Activated effector memory CD4-positive, alpha-beta T cell treated with Interleukin-2 at 50 U/mL for 16 hours (primary cell): ENCODE results near the gene HIF1A.
"Not testable (repeated sequence)": the region's sequence is repeated elsewhere in the genome, so short reads cannot be mapped to it uniquely, and the experiment has no call there.

ENCODE experiments used
- DNase-seq: peaks from one replicate; pipeline ENCODE4 v3.0.0-alpha.2; 2020

The HIF1A gene

GRCh38 chr14:61694830-61695694 is at the start of gene HIF1A:
HIF1A (plus strand) TSS chr14:61695513; CDS start chr14:61695805, 292 bp downstream.
- peak; percentile 93 for DNase-seq

DNA sequence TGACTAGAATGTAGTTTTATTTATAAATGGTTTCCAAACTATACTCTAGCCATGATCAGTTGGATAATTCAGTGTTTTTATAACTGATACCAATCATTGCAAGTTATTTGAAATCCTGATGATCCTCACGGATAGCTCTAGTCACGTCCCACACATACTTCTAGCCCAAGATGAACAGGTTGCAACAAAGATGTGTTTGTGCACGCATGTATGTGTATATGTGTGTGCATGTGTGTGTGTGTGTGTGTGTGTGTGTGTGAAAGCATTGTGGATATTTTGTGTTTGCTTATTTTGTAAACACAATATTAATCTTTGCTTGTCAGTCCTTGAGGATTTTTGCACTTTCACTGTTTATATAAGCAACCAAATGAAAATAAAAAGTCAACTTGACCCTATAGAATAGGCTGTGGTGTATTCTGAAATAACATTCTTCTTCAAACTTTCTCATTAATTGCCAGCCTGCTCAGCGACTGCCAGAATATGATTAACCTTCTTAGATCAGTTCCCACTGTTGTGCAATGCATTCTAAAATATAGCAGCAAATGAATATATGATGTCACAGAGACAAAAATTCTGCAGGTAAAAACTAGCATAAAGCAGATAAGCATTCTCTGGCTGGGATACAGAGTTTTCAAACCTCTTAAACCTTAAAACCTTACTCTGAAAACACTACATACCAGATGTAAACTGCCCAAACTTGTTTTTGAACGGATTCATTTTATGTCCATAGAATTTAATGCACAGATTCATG is 48.8 kb upstream of the HIF1A start:
- DNase-seq, result no peak

DNA sequence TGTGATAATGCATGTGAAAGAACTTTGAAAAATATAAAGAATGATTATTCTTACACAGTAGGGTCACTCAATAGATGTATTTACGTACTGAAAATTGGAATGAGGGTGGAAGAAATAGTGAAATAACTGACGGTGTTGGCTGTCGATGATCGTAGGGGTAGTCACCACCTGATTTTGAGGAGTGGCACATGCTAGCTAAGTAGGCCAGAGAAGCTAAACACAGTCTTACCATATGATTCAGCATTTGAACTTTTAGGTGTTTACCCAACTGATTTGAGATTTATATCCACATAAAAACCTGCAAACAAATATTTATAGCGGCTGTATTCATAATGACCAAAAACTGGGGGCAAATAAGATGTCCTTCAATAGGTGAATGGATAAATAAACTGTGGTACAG is 47.6 kb upstream of the HIF1A start:
- DNase-seq, result no peak

GRCh38 chr14:61648377-61648776 is 46.9 kb upstream of the HIF1A start:
- no peak for DNase-seq

- no peak for DNase-seq
These were observed 46.0 kb upstream of the HIF1A start for GRCh38 chr14:61649283-61649682.

- DNase-seq, result no peak
These were observed 44.0 kb upstream of the HIF1A start for GRCh38 chr14:61651355-61651754.

DNA sequence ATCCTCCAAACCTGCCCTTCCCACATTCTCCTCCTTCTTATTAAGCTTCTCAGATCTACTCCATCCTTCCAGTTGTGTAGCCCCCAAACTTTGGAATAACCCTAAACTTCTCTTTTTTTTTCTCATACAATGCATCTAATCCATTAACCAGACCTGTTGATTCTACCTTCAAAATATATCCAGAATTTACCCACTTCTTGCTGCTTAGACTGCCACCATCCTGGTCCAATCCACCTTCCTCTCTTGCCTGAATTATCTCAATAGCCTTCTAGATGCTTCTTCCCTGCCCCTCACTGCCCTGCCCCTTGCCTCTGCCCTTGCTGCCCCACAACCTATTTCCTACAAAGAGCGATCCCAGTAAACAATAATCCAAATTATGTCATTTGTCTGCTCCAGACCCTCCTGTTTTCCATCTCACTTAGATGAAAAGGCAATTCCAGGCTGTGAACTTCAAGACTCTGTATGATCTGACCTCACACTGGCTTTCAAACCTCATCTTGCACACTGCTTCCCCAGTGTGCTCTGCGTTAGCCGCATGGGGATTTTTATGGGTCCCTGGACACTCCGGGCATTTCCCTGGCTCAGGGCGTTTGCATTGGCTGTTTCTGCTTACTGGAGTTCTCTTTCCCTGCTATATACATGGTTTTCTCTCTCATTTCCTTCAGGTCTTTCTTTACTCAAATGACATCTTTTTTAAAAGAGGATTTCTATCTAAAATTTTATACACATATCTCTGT is 42.6 kb upstream of the HIF1A start:
- no peak for DNase-seq

DNA sequence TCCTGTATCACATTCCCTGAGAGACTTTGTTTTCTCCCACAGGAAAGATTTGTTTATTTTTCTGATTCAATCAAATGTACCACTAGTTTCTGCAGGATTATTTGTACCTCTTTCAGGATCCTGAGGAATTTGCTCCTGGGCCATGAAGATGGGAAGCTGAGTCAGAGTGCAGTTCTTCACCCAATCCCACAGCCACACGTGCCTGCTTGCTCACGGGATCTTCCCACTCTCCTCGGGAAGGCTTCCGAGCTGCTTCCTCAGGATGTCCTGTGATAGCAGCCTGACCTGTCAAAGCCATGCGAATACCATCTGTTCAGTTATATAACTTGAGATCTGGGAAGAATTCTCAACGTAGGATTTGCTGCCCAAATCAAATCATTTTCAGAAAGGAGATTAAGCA is 41.8 kb upstream of the HIF1A start:
- no peak for DNase-seq

DNA sequence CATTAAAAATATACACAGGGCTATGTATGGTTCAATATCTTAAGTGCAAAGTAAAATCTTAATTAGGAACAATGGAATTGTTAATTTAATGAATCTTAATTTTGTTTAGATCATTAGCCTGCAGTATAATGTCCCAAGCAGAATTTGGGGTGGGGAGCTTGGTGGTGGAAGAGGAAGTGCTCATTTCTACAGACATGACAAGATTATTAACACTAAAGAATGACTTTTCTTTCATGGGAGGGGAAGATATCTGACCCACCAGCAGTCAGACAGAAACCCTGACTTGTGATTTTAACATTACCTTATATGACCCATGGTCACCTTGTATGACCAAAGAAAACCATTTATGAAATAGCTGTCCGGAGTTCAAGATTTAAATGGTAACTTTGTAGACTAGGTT is 41.3 kb upstream of the HIF1A start:
- DNase-seq, result no peak

DNA sequence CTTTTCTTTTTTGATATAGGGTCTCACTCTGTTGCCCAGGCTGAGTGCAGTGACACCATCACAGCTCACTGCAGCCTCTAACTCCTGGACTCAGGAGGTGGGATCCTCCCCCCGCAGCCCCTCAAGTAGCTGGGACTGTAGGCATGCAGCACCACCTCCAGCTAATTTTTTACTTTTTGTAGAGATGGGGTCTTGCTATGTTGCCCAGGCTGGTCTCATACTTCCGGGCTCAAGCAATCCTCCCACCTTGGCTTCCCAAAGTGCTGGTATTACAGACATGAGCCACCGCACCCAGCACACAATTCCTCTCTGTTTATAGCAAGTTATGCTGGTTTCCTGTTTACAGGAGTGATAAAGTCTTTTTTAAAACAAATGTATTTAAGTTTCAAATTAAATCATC is 39.5 kb upstream of the HIF1A start:
- DNase-seq, result no peak

- DNase-seq, result no peak
These were observed 39.0 kb upstream of the HIF1A start for GRCh38 chr14:61656341-61656740.

DNA sequence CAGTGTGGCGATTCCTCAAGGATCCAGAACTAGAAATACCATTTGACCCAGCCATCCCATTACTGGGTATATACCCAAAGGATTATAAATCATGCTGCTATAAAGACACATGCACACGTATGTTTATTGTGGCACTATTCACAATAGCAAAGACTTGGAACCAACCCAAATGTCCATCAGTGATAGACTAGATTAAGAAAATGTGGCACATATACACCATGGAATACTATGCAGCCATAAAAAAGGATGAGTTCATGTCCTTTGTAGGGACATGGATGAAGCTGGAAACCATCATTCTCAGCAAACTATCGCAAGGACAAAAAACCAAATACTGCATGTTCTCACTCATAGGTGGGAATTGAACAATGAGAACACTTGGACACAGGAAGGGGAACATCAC is 37.2 kb upstream of the HIF1A start:
- DNase-seq, result not testable (repeated sequence)

DNA sequence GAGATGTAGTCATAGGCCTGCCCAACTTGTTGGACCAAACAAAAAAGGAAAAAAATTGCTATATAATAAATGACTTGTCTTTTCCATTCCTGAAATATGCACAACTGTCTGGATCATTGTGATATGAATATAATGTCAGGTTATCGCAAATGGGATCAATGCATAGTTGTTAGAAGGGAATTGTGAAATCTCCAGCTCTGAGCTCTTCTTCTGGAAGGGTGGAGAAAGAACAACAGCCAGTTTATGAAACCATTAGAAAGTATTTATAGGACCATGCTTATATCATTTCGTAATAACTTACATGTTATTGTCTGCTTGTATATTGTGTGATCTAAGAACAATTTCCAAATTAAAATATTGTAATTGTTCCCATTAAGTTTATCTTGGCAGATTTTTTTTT is 35.7 kb upstream of the HIF1A start:
- DNase-seq, result no peak

- DNase-seq, result no peak
These were observed 33.6 kb upstream of the HIF1A start for GRCh38 chr14:61661471-61662400.

DNA sequence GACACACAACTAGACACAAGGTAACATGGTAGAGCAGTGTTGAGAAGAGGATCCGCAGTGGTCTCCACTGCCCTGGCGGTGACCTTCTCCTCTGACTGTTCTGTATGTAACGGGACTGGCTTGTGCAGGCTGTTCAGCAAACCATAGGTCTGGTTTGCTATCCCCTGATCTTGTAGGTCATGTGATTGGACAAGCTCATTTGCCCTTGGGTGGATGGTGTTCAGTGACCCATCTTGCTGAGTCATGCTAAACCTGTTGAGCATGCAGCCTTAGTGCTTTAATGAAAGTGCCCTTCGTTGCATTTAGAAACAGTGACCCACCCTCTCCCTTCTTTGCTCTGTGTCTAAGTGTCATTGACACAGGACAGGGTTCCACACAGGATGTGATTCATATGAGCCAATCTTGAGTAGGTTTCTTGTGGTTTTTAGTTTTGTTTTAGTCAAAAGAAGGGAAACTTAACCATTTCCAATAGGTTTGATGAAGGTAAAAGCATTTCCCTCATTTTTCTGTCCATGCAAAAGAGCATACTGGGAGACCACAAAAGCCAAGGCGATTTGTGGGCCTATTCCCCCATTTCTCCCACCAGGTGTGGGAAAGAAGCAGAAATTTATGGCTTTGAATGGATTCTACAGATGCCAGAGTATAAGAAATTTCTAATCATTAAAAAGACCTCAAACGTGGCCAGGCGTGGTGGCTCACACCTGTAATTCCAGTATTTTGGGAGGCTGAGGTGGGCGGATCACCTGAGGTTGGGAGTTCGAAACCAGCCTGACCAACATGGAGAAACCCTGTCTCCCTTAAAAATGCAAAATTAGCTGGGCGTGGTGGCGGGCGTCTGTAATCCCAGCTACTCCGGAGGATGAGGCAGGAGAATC is 32.6 kb upstream of the HIF1A start:
- peak; percentile 30 for DNase-seq

DNA sequence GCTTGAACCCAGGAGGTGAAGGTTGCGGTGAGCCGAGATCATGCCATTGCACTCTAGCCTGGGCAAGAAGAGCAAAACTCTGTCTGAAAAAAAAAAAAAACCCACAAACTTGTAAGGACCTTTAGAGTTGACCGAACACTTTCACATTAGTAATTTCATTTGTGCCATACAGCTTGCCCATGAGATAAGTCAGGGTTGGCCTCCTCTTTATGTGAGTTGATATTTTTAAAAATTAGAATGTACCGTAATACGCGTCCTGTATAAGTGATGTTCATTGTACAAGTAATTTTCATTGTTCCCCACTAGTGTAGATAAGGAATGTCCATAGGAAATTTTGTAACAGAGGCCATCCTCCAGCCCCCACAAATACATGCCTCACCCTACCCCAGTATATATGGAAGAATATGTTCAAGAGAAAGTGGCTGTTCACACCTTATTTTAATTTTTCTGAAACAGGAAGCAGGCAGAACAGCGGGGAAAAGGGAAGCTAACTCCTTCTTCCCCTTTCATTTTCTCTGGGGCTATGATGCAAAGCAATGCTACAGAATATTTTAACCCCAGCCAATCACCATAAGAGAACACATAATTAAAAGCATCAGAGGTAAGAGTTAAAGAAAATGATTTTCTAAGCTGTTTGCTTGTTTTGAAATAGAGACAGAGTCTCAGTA is 31.9 kb upstream of the HIF1A start:
- DNase-seq, result no peak

- no peak for DNase-seq
These were observed 27.0 kb upstream of the HIF1A start for GRCh38 chr14:61668282-61668681.

- no peak for DNase-seq
These were observed 24.7 kb upstream of the HIF1A start for GRCh38 chr14:61670576-61670975.

DNA sequence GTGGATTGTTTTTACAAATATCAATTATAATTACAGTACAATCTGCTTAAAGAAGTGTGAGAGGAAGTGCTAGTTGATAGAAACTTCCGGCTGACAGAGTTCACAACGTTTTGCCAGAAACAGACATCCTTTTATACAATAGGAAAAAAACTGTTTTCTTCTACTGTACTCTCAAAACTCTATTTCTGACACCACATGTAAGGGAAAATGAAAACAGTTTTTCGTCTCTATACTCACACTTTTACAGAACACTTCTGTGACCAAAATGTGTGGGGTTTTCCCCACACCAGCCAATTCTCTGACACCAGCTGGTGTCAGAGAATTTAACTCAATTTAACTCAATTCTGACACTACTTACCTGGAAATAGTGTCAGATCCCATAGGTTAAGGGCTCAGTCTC is 24.2 kb upstream of the HIF1A start:
- no peak for DNase-seq

DNA sequence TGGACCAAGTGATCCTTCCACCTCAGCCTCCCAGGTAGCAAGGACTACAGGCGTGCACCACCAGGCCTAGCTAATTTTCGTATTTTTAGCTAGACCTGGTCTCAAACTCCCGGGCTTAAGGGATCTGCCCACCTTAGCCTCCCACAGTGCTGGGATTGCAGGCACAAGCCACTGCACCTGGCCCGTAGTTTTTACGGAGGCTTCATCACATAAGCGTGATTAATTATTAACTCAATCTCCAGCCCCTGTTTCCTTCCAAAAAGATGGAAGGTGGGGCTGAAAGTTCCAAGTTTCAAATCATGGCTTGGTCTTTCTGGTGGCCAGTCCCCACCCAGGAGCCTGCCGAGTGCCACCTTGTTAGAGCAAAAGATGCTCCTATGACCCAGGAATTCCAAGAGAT is 22.5 kb upstream of the HIF1A start:
- no peak for DNase-seq

GRCh38 chr14:61673305-61673704 is 22.0 kb upstream of the HIF1A start:
- no peak for DNase-seq
